Stimulated activated CD8-positive, alpha-beta memory T cell treated with anti-CD3 and anti-CD28 coated beads, Interleukin-15, amount 100 ng/mL, for 4 hours (primary cell): ENCODE measurements around the gene SIAH1.
"Not testable (repeated sequence)": the region's sequence is repeated elsewhere in the genome, so short reads cannot be mapped to it uniquely, and the experiment has no call there.

Source experiments
- DNase-seq, 2 donors: peaks; one replicate each; pipeline ENCODE4 v3.0.0-alpha.2; 2020; ENCODE audit warnings: low read depth in 2 of 2

The SIAH1 gene

GRCh38 chr16:48393485-48394354 lies 8.5 kb upstream of the SIAH1 start:
- no peak for DNase-seq

GRCh38 chr16:48392407-48392806 lies 7.2 kb upstream of the SIAH1 start:
- no peak for DNase-seq

- DNase-seq: no peak
These were observed 1.5 kb upstream of the SIAH1 start for GRCh38 chr16:48386559-48387312.

- DNase-seq: peak in 1 of 2 donors; percentile 3
These were observed 527 bp downstream of the SIAH1 start for GRCh38 chr16:48384520-48385252.

DNA sequence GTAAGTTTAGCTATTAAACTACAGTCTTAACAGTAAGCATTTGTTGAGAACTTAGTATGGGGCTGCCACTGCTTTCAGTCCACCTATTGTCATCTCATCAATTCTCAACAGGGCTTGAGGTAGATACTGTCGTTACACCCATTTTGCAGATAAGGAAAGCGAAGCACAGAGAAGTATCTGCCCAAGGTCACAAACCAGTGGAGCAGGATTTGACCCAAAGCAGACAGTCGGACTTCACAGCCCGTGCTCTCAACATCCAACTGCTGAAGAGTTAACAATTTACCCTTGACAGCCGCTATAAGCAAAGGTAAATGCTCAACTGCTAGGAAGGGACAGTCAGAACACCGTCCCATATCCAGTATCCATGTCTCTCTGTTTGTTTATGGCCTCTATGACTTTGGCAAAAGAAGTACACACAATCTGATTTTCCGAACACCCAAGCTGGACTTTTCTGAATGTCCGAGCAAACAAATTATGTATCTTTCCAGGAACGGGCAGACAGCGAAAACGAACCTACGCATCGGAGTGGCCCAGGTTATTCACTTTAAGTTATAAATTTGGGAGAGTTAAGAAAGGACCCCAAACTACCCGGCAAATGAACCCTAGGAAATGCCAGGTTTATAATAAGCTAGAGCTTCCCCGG lies 1.2 kb downstream of the SIAH1 start:
- no peak for DNase-seq

DNA sequence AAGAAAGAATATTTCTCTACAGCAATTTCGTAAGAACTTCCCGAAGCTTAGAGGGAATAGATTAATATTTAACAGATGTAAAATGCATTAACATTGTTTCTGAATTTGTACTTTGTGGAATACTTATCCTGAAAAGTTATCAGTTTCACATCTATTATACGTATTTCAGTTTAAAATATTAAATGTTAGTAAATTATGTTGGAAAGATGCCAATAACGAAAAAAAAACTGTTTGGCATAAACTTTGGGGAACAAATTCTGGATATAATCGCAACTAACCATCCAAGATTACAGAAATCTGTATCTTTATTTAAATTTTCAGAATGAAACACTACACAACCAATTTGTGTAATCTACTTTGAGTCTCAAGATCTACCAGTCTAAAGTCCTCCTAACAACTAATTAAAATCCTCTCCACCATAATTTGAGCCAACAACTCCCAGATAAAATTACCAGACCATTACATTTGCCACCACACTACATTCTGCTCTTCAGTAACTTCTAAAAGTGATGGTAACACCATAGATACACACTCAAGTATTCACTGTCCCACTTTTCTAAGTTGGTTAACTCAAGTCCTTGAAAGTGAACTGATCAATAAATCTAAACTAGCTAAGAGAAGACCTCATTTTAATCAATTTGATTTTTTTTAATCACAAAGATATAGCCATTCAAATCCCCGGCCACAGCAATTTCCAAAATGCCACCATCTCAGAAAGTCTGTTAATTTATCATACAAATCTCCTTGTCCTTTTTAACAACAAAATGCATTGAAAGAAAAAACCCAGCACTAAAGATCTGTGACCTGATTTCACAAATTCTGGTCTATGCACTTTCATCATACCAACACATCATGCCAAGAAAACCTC lies 2.0 kb downstream of the SIAH1 start:
- no peak for DNase-seq

DNA sequence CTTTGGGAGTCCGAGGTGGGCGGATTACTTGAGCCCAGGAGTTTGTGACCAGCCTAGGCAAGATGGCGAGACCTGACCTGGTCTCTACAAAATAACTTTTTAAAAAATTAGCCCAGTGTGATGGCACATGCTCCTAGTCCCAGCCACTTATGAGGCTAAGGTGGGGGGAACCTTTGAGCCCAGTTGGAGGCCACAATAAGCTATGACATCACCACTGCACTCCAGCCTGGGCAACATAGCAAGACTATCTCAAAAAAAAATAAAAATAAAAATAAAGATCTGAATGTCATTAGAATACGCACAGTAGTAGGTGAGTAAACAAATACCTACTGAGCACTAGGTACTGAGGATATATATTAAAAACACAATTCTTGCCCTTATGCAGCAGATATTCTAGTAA lies 3.1 kb downstream of the SIAH1 start:
- no peak for DNase-seq

DNA sequence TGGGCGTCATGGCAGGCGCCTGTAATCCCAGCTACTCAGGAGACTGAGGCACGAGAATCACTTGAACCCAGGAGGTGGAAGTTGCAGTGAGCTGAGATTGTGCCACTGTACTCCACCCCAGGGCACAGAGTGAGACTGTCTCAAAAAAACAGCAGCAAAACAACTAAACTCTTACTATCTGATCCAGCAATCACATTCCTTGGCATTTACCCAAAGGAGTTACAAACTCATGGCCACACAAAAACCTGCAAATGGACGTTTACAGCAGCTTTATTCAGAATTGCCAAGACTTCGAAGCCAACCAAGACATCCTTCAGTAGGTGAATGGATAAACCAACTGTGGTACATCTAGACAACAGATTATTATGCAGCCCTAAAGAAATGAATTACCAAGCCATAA lies 4.0 kb downstream of the SIAH1 start:
- no peak for DNase-seq

GRCh38 chr16:48378836-48379235 lies 6.4 kb downstream of the SIAH1 start:
- DNase-seq: no peak

GRCh38 chr16:48378276-48378675 lies 6.9 kb downstream of the SIAH1 start:
- no peak for DNase-seq

GRCh38 chr16:48377301-48377700 lies 7.9 kb downstream of the SIAH1 start:
- not testable (repeated sequence) for DNase-seq

GRCh38 chr16:48374255-48374654 lies 11.0 kb downstream of the SIAH1 start:
- DNase-seq: no peak

DNA sequence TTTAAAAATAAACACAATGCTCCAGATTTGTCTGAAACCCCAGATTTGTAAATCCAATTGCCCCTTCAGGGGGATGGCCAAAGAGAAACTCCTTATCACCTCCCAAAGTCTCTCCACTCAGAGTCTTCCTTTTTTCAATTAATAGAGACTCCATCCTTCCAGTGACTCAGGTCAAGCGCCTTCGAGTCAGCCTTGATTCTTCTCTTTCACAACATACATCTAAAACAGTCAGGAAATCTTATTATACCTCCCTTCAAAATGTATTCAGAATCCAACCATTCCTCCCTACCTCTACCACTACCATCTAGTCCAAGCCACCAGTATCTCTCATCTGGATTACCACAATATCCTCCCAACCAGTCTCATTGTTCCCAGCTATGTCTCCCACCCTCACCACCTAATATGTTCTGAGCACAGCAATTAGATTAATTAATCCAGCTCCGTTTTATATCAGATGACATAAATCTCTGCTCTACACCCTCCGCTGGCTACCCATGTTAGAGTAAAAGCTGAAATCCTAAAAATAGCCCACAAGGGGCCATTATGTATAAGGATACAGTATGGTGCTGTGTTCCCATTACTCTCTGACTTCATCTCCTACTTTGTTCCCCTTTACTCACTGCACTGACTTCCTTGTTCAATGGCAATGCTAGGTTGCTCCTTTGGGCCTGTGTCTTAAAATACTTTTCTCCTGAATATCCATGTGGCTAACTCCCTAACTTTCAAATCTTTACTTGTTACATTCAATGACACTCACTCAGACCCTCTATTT lies 11.8 kb downstream of the SIAH1 start:
- no peak for DNase-seq

DNA sequence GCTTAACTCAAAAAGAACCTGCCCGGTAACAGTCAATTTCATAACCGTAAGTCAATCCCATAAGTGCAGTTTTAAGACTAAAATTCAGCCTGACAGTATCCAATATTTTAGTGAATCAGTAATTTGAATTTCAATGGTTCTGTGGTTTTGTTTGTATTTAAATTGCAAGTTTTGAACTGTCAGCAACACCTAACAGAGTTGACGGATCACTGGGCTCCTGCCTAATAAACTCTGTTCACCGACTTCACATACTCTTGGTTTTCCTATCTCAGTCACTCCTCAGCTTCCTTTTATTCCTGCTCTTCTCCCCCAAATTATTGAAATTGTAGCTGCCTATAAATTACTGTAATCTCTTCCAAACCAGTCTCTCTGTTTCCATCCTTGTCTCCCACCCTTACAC lies 12.5 kb downstream of the SIAH1 start:
- no peak for DNase-seq

DNA sequence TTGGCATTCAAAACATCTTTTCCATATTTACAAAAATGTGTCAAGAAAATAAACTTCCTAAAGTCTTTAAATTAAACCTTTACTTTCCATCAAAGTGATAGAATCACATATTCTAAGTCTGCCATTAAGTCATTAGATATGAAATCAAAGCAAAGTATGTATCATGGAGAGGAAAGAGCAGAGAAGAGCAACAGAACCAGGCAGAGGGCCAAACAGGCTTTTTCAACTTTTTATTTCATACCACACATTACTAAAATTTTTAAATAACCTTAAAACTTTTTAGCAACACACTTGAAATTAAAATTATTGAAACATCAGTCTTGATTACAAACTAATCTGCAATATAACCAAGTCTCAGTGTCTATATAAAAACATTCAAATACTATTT lies 13.8 kb downstream of the SIAH1 start:
- no peak for DNase-seq

- DNase-seq: not testable (repeated sequence)
These were observed 14.4 kb downstream of the SIAH1 start for GRCh38 chr16:48370668-48371392.

DNA sequence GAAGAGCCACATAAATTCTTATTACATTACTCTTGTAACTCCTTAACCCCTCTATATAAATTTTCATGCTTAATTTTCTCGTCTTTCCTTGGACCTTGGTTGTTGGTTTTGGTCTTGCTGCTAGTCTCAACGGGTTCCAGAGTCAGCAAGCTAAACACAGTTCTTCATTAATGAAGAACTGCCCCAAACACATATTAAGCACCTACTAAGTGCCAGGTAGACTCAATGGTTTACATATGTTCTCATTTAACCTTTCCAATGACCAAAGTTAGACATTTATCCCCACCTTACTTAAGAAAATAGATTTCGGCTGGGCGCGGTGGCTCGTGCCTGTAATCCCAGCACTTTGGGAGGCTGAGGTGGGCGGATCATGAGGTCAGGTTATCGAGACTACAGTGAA lies 15.0 kb downstream of the SIAH1 start:
- no peak for DNase-seq

GRCh38 chr16:48369765-48370164 lies 15.4 kb downstream of the SIAH1 start:
- no peak for DNase-seq

DNA sequence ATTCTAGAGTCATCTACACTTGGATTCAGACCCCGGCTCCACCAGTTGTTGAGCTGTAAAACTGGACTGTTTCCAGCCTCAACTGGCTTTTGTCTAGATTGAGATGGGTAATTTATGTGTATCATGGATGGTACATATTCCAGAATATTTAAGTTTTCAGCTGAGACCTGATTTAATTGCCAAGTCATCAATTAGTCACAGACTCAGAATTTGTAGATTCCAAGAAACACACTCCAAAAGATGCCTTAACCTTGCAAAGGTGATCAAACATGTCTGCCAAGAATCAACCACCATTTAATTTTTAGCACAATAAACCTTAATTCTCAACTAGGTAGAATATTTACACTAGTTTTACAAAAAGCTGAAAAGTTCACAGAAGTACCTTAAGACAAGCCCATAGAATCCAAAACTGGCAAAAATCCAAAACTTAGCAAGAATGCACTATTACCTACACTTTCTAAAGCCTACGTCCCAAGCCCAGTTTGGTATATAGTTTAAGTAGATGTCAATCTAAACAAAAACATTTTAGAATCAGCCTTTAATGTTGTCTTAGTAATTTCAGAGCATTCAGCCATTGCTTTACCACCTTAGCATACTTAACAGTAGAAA lies 17.7 kb downstream of the SIAH1 start:
- no peak for DNase-seq
